A549 treated with AZD9567 at 1 μM for 4 hours (cell line): ENCODE data around the gene CT45A6. TPM values are rescaled to one million over a fixed set of nuclear protein-coding genes. Genes with fewer than 3 reads are reported as not detected.

ENCODE experiments used
- total RNA-seq: library from RNA; stranded (reverse); fragments of 200-300 nt; extraction: Qiagen RNA extraction; gene quantifications from 5 replicates; pipeline ENCODE4 v1.2.3, GENCODE V29; 2022; ENCODE audit not compliant: insufficient read depth

The CT45A6 gene, protein sequence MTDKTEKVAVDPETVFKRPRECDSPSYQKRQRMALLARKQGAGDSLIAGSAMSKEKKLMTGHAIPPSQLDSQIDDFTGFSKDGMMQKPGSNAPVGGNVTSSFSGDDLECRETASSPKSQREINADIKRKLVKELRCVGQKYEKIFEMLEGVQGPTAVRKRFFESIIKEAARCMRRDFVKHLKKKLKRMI
- total RNA-seq = not detected in 5 replicates

DNA sequence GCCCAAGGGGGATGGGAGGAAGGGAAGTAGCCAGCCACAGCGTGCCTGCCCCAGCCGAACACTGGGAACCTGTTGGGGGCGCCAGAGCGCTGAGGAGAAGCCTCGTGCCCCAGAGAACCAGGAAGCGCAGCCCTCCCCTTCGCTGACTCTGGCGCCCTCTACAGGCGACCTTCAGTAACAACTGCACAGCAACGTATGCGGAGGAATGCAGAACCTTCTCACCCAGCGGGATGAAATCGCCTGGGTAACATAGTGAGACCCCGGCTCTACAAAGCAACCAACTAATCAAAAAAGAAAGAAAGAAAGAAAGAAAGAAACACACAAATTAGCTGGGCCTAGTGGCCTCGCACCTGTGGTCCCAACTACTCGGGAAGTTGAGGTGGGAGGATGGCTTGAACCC is at the start of gene CT45A6:
TSS of gene CT45A6 (minus strand) at position 101 of the 400 bp plus-strand sequence. CDS start 3,794 bp downstream, outside the sequence.

DNA sequence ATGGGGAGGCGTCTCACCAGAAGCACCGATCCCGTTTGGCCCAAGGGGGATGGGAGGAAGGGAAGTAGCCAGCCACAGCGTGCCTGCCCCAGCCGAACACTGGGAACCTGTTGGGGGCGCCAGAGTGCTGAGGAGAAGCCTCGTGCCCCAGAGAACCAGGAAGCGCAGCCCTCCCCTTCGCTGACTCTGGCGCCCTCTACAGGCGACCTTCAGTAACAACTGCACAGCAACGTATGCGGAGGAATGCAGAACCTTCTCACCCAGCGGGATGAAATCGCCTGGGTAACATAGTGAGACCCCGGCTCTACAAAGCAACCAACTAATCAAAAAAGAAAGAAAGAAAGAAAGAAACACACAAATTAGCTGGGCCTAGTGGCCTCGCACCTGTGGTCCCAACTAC is 34.6 kb upstream of the CT45A6 start, which contains the start of gene CT45A7:
TSS of gene CT45A7 (minus strand) at position 101 of the 400 bp plus-strand sequence. CDS start 3,747 bp downstream, outside the sequence.

DNA sequence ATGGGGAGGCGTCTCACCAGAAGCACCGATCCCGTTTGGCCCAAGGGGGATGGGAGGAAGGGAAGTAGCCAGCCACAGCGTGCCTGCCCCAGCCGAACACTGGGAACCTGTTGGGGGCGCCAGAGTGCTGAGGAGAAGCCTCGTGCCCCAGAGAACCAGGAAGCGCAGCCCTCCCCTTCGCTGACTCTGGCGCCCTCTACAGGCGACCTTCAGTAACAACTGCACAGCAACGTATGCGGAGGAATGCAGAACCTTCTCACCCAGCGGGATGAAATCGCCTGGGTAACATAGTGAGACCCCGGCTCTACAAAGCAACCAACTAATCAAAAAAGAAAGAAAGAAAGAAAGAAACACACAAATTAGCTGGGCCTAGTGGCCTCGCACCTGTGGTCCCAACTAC is 17.3 kb upstream of the CT45A6 start, which contains the start of gene CT45A2:
TSS of gene CT45A2 (minus strand) at position 101 of the 400 bp plus-strand sequence. CDS start 3,747 bp downstream, outside the sequence.

DNA sequence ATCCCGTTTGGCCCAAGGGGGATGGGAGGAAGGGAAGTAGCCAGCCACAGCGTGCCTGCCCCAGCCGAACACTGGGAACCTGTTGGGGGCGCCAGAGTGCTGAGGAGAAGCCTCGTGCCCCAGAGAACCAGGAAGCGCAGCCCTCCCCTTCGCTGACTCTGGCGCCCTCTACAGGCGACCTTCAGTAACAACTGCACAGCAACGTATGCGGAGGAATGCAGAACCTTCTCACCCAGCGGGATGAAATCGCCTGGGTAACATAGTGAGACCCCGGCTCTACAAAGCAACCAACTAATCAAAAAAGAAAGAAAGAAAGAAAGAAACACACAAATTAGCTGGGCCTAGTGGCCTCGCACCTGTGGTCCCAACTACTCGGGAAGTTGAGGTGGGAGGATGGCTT is 17.2 kb downstream of the CT45A6 start, which contains the start of gene CT45A5:
TSS of gene CT45A5 (minus strand) at position 101 of the 400 bp plus-strand sequence. CDS start 3,774 bp downstream, outside the sequence.

DNA sequence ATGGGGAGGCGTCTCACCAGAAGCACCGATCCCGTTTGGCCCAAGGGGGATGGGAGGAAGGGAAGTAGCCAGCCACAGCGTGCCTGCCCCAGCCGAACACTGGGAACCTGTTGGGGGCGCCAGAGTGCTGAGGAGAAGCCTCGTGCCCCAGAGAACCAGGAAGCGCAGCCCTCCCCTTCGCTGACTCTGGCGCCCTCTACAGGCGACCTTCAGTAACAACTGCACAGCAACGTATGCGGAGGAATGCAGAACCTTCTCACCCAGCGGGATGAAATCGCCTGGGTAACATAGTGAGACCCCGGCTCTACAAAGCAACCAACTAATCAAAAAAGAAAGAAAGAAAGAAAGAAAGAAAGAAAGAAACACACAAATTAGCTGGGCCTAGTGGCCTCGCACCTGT is 34.5 kb downstream of the CT45A6 start, which contains the start of gene CT45A3:
TSS of gene CT45A3 (minus strand) at position 101 of the 400 bp plus-strand sequence. CDS start 3,747 bp downstream, outside the sequence.

Other genes starting within 250 kb of the CT45A6 start
- gene CT45A1, start 89.1 kb downstream of the CT45A6 start, total RNA-seq = not detected in 5 replicates
- 0.15 to 0.29 TPM (median 0.18 TPM) in 4 of 5 replicates, not detected in the other for gene CT45A3, start 34.6 kb downstream of the CT45A6 start, total RNA-seq
- 0.11 to 0.14 TPM (median 0.14 TPM) in 3 of 5 replicates, not detected in the others for gene CT45A5, start 17.3 kb downstream of the CT45A6 start, total RNA-seq
- gene CT45A2, start 17.2 kb upstream of the CT45A6 start, total RNA-seq = not detected in 5 replicates
- not detected in 5 replicates for gene CT45A7, start 34.5 kb upstream of the CT45A6 start, total RNA-seq
- not detected in 5 replicates for gene CT45A8, start 51.8 kb upstream of the CT45A6 start, total RNA-seq
- not detected in 5 replicates for gene CT45A9, start 69.0 kb upstream of the CT45A6 start, total RNA-seq
- 0.19 to 0.51 TPM (median 0.26 TPM) in 3 of 5 replicates, not detected in the others for gene CT45A10, start 90.7 kb upstream of the CT45A6 start, total RNA-seq
- 0.03 TPM in 1 of 5 replicates, not detected in the others for gene SAGE1, start 90.9 kb upstream of the CT45A6 start, total RNA-seq
- 16.0 to 21.7 TPM (median 19.2 TPM) in 5 replicates for gene MMGT1, start 171.2 kb upstream of the CT45A6 start, total RNA-seq
- gene SLC9A6, start 182.6 kb upstream of the CT45A6 start, total RNA-seq = 7.3 to 9.3 TPM (median 8.9 TPM) in 5 replicates